HCT116 (cell line): ENCODE data around the gene GPR34. TPM values are rescaled to one million over a fixed set of nuclear protein-coding genes. Genes with fewer than 3 reads are reported as not detected.

Experiments
- ATAC-seq: fragments of 200-7000 bp; cut with Tn5 transposase; 2 replicates; pipeline ENCODE4 v1.9.1; 2020; ENCODE audit warnings: mild to moderate bottlenecking, moderate library complexity
- BruUV-seq: library from RNA; stranded (reverse); fragments of 400-500 nt; replicated peaks from 2 replicates; lab custom pipeline; 2021; lab: Mats Ljungman, UMichigan
- CTCF ChIA-PET: fragments of 300-600 bp; sonication (Branson Sonifier 250); formaldehyde crosslinking; loops from one replicate; lab custom pipeline; 2021; ENCODE audit warnings: antibody characterized with exemption; lab: Charles Lee
- POLR2A ChIA-PET: fragments of 300-600, 350-600 bp; sonication (Branson Sonifier 250); formaldehyde crosslinking; loops from one replicate; lab custom pipeline; 2021; ENCODE audit warnings: antibody characterized with exemption; lab: Charles Lee
- RAD21 ChIA-PET, 2 experiments: fragments of 300-600 bp; sonication (Branson Sonifier 250); formaldehyde crosslinking; loops; one replicate each; lab custom pipeline; 2023; ENCODE audit warnings: low total read pairs in 2 of 2; ENCODE audit not compliant: uncharacterized antibody in 2 of 2, unreplicated experiment in 2 of 2, low non-redundant PET in 1 of 2; lab: Charles Lee
- DNase-seq: peaks from one replicate; pipeline ENCODE4 v3.0.0-alpha.2; 2010; ENCODE audit warnings: low read depth, low spot score
- H2AFZ ChIP-seq: fragments of 200-600 bp; shearing (Covaris generic), sonication (generic); 2 replicates; pipeline ENCODE4 v1.6.1; 2017; ENCODE audit warnings: low read depth, mixed run types, mixed read lengths, antibody characterized with exemption, low read length; ENCODE audit not compliant: poor library complexity, severe bottlenecking
- H3K27ac ChIP-seq: 2 replicates; pipeline ENCODE4 v1.5.1; 2012; ENCODE audit warnings: low read depth, low read length
- H3K27me3 ChIP-seq: fragments of 200-600 bp; sonication (generic); 2 replicates; pipeline ENCODE4 v1.6.1; 2016; ENCODE audit warnings: mixed run types, low read length, mixed read lengths; ENCODE audit not compliant: insufficient read depth
- H3K36me3 ChIP-seq, 2 experiments: fragments of 200-500 bp in 1 of 2; fragments of 200-600 bp in 1 of 2; sonication (Bioruptor generic) in 1 of 2; sonication (generic) in 1 of 2; 2 replicates each; pipeline versions ENCODE4 v1.5.1 to v1.6.1; 2014 to 2016; ENCODE audit warnings: low read length in 2 of 2, inconsistent platforms in 1 of 2, mixed read lengths in 1 of 2, mixed run types in 1 of 2; ENCODE audit not compliant: insufficient read depth in 2 of 2, control insufficient read depth in 1 of 2
- H3K4me1 ChIP-seq, 2 experiments: fragments of 200-600 bp in 1 of 2; sonication (generic) in 1 of 2; 2 replicates each; pipeline versions ENCODE4 v1.5.1 to v1.6.1; 2012 to 2017; ENCODE audit warnings: low read length in 2 of 2, inconsistent platforms in 1 of 2, mild to moderate bottlenecking in 1 of 2, mixed read lengths in 1 of 2, mixed run types in 1 of 2, moderate library complexity in 1 of 2; ENCODE audit not compliant: insufficient read depth in 2 of 2, control insufficient read depth in 1 of 2
- H3K4me2 ChIP-seq: fragments of 200-600 bp; sonication (generic); 2 replicates; pipeline ENCODE4 v1.6.1; 2017; ENCODE audit warnings: mixed run types, low read length, mixed read lengths
- H3K4me3 ChIP-seq, 2 experiments: fragments of 200-600 bp in 1 of 2; sonication (generic) in 1 of 2; replicated peaks in 1 of 2; 2 replicates each; pipeline ENCODE4 v1.5.1; 2011 to 2016; ENCODE audit warnings: low read length in 2 of 2, control low read depth in 1 of 2, low read depth in 1 of 2, mild to moderate bottlenecking in 1 of 2, mixed read lengths in 1 of 2, mixed run types in 1 of 2
- H3K79me2 ChIP-seq: fragments of 200-600 bp; sonication (generic); 2 replicates; pipeline ENCODE4 v1.6.1; 2017; ENCODE audit warnings: mild to moderate bottlenecking, mixed run types, low read length, moderate library complexity, mixed read lengths; ENCODE audit not compliant: insufficient read depth
- H3K9ac ChIP-seq: fragments of 200-600 bp; sonication (generic); 2 replicates; pipeline ENCODE4 v1.6.1; 2016; ENCODE audit warnings: low read length, mixed read lengths
- H3K9me2 ChIP-seq: fragments of 200-600 bp; sonication (generic), shearing (Covaris generic); 2 replicates; pipeline ENCODE4 v1.6.1; 2017; ENCODE audit warnings: mixed run types, mild to moderate bottlenecking, moderate library complexity; ENCODE audit not compliant: insufficient read depth
- H3K9me3 ChIP-seq, 2 experiments: fragments of 200-500 bp in 1 of 2; fragments of 200-600 bp in 1 of 2; sonication (Bioruptor generic) in 1 of 2; sonication (generic) in 1 of 2; 2 replicates each; pipeline ENCODE4 v1.6.1; 2014 to 2017; ENCODE audit warnings: low read length in 2 of 2, mixed read lengths in 2 of 2, inconsistent platforms in 1 of 2, low read depth in 1 of 2, mild to moderate bottlenecking in 1 of 2, mixed run types in 1 of 2, moderate library complexity in 1 of 2; ENCODE audit not compliant: control insufficient read depth in 1 of 2, insufficient read depth in 1 of 2
- H4K20me1 ChIP-seq: fragments of 200-600 bp; sonication (generic), shearing (Covaris generic); 2 replicates; pipeline ENCODE4 v1.6.1; 2017; ENCODE audit warnings: mixed run types, mild to moderate bottlenecking, moderate library complexity; ENCODE audit not compliant: insufficient read depth
- ATF3 ChIP-seq: IDR thresholded peaks from 2 replicates; pipeline ENCODE4 v1.6.1; 2012
- CBX3 ChIP-seq: IDR thresholded peaks from 2 replicates; pipeline ENCODE4 v1.6.1; 2012; ENCODE audit warnings: low read depth
- EGR1 ChIP-seq: IDR thresholded peaks from 2 replicates; pipeline ENCODE4 v1.6.1; 2012; ENCODE audit warnings: low read depth
- ELF1 ChIP-seq: IDR thresholded peaks from 2 replicates; pipeline ENCODE4 v1.6.1; 2012; ENCODE audit warnings: low read depth, borderline replicate concordance
- EZH2 ChIP-seq: fragments of 200-600 bp; sonication (generic); IDR thresholded peaks from 2 replicates; pipeline ENCODE4 v1.6.1; 2017; ENCODE audit warnings: antibody characterized with exemption, mixed run types
- EZH2phosphoT487 ChIP-seq: fragments of 200-600 bp; IDR thresholded peaks from 2 replicates; pipeline ENCODE4 v1.6.1; 2018; ENCODE audit warnings: antibody characterized with exemption, borderline replicate concordance
- FOSL1 ChIP-seq: IDR thresholded peaks from 2 replicates; pipeline ENCODE4 v1.6.1; 2012; ENCODE audit warnings: low read depth
- JUND ChIP-seq: IDR thresholded peaks from 2 replicates; pipeline ENCODE4 v1.6.1; 2012
- POLR2A ChIP-seq: IDR thresholded peaks from 2 replicates; pipeline ENCODE4 v1.7.0; 2011; ENCODE audit warnings: borderline replicate concordance; ENCODE audit not compliant: insufficient read depth, insufficient read length; ENCODE audit errors: extremely low read depth
- POLR2AphosphoS5 ChIP-seq: IDR thresholded peaks from 2 replicates; pipeline ENCODE4 v1.6.1; 2011; ENCODE audit warnings: mild to moderate bottlenecking, low read depth, low read length, moderate library complexity
- RAD21 ChIP-seq: IDR thresholded peaks from 2 replicates; pipeline ENCODE4 v1.6.1; 2012; ENCODE audit warnings: low read depth, mild to moderate bottlenecking
- SIN3A ChIP-seq: IDR thresholded peaks from 2 replicates; pipeline ENCODE4 v1.6.1; 2012; ENCODE audit warnings: low read depth
- SP1 ChIP-seq: IDR thresholded peaks from 2 replicates; pipeline ENCODE4 v1.6.1; 2012; ENCODE audit warnings: low read depth
- SRF ChIP-seq: IDR thresholded peaks from 2 replicates; pipeline ENCODE4 v1.6.1; 2012; ENCODE audit warnings: low read depth
- TCF7L2 ChIP-seq: IDR thresholded peaks from 2 replicates; pipeline ENCODE4 v1.7.0; 2011; ENCODE audit warnings: borderline replicate concordance, inconsistent platforms; ENCODE audit not compliant: insufficient read depth, insufficient read length; ENCODE audit errors: extremely low read depth
- ZBTB33 ChIP-seq: IDR thresholded peaks from 2 replicates; pipeline ENCODE4 v1.6.1; 2011; ENCODE audit warnings: mild to moderate bottlenecking, low read length, moderate library complexity; ENCODE audit not compliant: insufficient replicate concordance; ENCODE audit errors: extremely low read depth
- ZFX ChIP-seq: fragments of 450-650 bp; IDR thresholded peaks from 2 replicates; pipeline ENCODE4 v1.6.1; 2017
- intact Hi-C: fragments of 100-400 bp; cut with micrococcal nuclease; formaldehyde crosslinking; loops from 2 replicates; pipeline ENCODE4 v1.10.0; 2022
- total RNA-seq: library from RNA; stranded (reverse); gene quantifications from one replicate; pipeline ENCODE4 v1.2.1, GENCODE V29; 2021; ENCODE audit not compliant: unreplicated experiment

Gene GPR34
- total RNA-seq, 1 experiment from 2014 or later, result not detected

- Histone ChIP-seq H3K79me2 (no peaks in the 10 kb centered on the region), H3K4me1 (no peaks in the 10 kb centered on the region), H3K9me2 (no peaks in the 10 kb centered on the region), H3K9me3 (no peaks in the 10 kb centered on the region), H2AFZ (no peak overlapping the region), H3K36me3 (no peaks in the 10 kb centered on the region), H3K4me3 (no peak overlapping the region), H3K4me2 (no peak overlapping the region), H4K20me1 (no peaks in the 10 kb centered on the region), H3K27ac (no peak overlapping the region), H3K9ac (no peak overlapping the region), H3K27me3 (no peaks in the 10 kb centered on the region)
- TF ChIP-seq POLR2AphosphoS5 (no peak), TCF7L2 (no peak)
- no TSS peak for BruUV-seq
- ATAC-seq, result no peak
- no peak for DNase-seq
- ChIA-PET POLR2A (no interaction called here), RAD21 (no interaction called here), CTCF (no interaction called here)
- intact Hi-C loops, result no loop called here
Observed at GRCh38 chrX:41693024-41693423, 4.3 kb downstream of the GPR34 start.

- Histone ChIP-seq H3K27ac (no peak overlapping the region), H3K9me3 (no peaks in the 10 kb centered on the region), H3K4me1 (no peaks in the 10 kb centered on the region), H3K27me3 (no peaks in the 10 kb centered on the region), H4K20me1 (no peaks in the 10 kb centered on the region), H3K9me2 (no peaks in the 10 kb centered on the region), H2AFZ (no peak overlapping the region), H3K9ac (no peak overlapping the region), H3K4me3 (no peak overlapping the region)
- intact Hi-C loops, result no loop called here
- no TSS peak for BruUV-seq
- ATAC-seq, result no peak
- POLR2A ChIA-PET, result no interaction called here
- DNase-seq, result no peak
- TF ChIP-seq SIN3A, result no peak
- TF ChIP-seq EZH2, result no peak
- no peak for TF ChIP-seq FOSL1
- TF ChIP-seq CBX3, result no peak
- no peak for TF ChIP-seq EZH2phosphoT487
- TF ChIP-seq ATF3, result no peak
- TF ChIP-seq JUND, result no peak
- TF ChIP-seq ELF1, result no peak
- no peak for TF ChIP-seq POLR2AphosphoS5
- no peak for TF ChIP-seq SP1
- no peak for TF ChIP-seq SRF
- no peak for TF ChIP-seq TCF7L2
- TF ChIP-seq POLR2A, result no peak
- no peak for TF ChIP-seq RAD21
- no peak for TF ChIP-seq ZBTB33
- no peak for TF ChIP-seq EGR1
- no peak for TF ChIP-seq ZFX
- TF ChIP-seq, all 23 proteins: peak for 0
- CTCF ChIA-PET, result no interaction called here
- Histone ChIP-seq H3K4me2 (no peak overlapping the region), H3K79me2 (no peaks in the 10 kb centered on the region), H3K36me3 (no peaks in the 10 kb centered on the region)
- RAD21 ChIA-PET, result no interaction called here
Observed at GRCh38 chrX:41695426-41695825, 6.7 kb downstream of the GPR34 start.
